Ishikawa (cell line): ENCODE data around the gene PPP2R5E.

Experiments
- CEBPB ChIP-seq: IDR thresholded peaks from 2 replicates; pipeline ENCODE4 v1.6.1; 2012
- RAD21 ChIP-seq: IDR thresholded peaks from 2 replicates; pipeline ENCODE4 v1.6.1; 2012; ENCODE audit warnings: low read depth
- USF1 ChIP-seq: IDR thresholded peaks from 2 replicates; pipeline ENCODE4 v1.6.1; 2012
- ZBTB7A ChIP-seq: IDR thresholded peaks from 2 replicates; pipeline ENCODE4 v1.6.1; 2012; ENCODE audit warnings: low read depth

GRCh38 chr14:63421919-63422318 lies 121.3 kb downstream of the PPP2R5E start:
- TF ChIP-seq RAD21 (no peak), ZBTB7A (no peak), CEBPB (no peak), USF1 (no peak)
